Neural cell (in vitro differentiated cells): Measurements from ENCODE around the gene GAB4.

ENCODE experiments used
- CTCF ChIP-seq: fragments of 450-650 bp; IDR thresholded peaks from 2 replicates; pipeline ENCODE4 v1.5.1; 2014; ENCODE audit warnings: antibody characterized with exemption, mild to moderate bottlenecking, moderate library complexity; ENCODE audit not compliant: poor library complexity, severe bottlenecking
- EP300 ChIP-seq: fragments of 450-650 bp; conservative IDR thresholded peaks from 2 replicates; pipeline ENCODE4 v1.6.1; 2014; ENCODE audit warnings: antibody characterized with exemption, mild to moderate bottlenecking, moderate library complexity; ENCODE audit not compliant: poor library complexity, severe bottlenecking
- EZH2 ChIP-seq: fragments of 200-600, 300-800 bp; shearing (Covaris generic), sonication (generic); IDR thresholded peaks from 2 replicates; pipeline ENCODE4 v1.6.1; 2014; ENCODE audit warnings: antibody characterized with exemption, low read length, borderline replicate concordance, mild to moderate bottlenecking; ENCODE audit not compliant: insufficient read depth, poor library complexity, severe bottlenecking
- MXI1 ChIP-seq: fragments of 450-650 bp; conservative IDR thresholded peaks from 2 replicates; pipeline ENCODE4 v1.6.1; 2014; ENCODE audit warnings: antibody characterized with exemption, mild to moderate bottlenecking; ENCODE audit not compliant: poor library complexity, severe bottlenecking
- POLR2AphosphoS5 ChIP-seq: IDR thresholded peaks from 2 replicates; pipeline ENCODE4 v1.6.1; 2012
- REST ChIP-seq: IDR thresholded peaks from 2 replicates; pipeline ENCODE4 v1.6.1; 2012; ENCODE audit warnings: borderline replicate concordance
- SMC3 ChIP-seq: fragments of 450-650 bp; conservative IDR thresholded peaks from 2 replicates; pipeline ENCODE4 v1.6.1; 2014; ENCODE audit warnings: antibody characterized with exemption, mild to moderate bottlenecking, moderate library complexity; ENCODE audit not compliant: poor library complexity
- TAF1 ChIP-seq: IDR thresholded peaks from 2 replicates; pipeline ENCODE4 v1.6.1; 2012; ENCODE audit warnings: low read depth

DNA sequence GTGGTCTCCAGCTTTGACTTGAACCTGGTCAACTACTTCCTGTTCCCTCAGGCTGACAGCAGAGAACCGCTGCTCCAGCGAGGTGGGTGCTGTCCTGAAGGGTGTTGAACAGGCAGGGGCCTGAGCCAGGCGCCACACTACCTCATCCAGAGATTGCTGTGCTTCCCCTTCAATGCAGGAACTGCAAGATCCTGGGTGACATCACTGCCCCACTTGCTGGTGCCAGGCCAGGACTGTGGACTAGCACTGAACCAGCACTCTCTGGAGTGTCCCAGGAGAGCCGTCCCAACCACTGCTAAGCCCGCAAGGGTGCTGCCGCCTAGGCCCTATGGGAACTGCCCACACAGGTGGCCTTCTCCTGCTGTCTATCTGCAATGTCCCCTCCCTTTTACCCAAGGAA lies 51.7 kb downstream of the GAB4 start:
- no peak for TF ChIP-seq EP300
- no peak for TF ChIP-seq SMC3
- TF ChIP-seq CTCF: no peak
- TF ChIP-seq TAF1: no peak
- TF ChIP-seq POLR2AphosphoS5: no peak
- no peak for TF ChIP-seq EZH2
- no peak for TF ChIP-seq REST
- TF ChIP-seq MXI1: no peak
